Measurements from ENCODE around the gene DENND6A. TPM values are rescaled to one million over a fixed set of nuclear protein-coding genes. Genes with fewer than 3 reads are reported as not detected.

The DENND6A gene
- total and polyA plus RNA-seq, 2 of the 13 experiments (the other 11 are each of a cell fraction or from before 2014, with no cell fraction given), result 9.4 to 11.1 TPM

GRCh38 chr3:57717205-57717868 lies 24.5 kb upstream of the DENND6A start (continued):
- TF ChIP-seq ZNF407 (CRISPR knock-in tag; IDR thresholded peaks at IDR 0.05; ENCODE audit: not compliant biosample characterization), result no peak
- TF ChIP-seq TAF15 (IDR thresholded peaks at IDR 0.05; ENCODE audit: low read depth, low read length, poor library complexity, severe bottlenecking), result no peak
- no peak for TF ChIP-seq SIX4 (CRISPR knock-in tag; IDR thresholded peaks at IDR 0.05)
- no peak for TF ChIP-seq ZNF432 (CRISPR knock-in tag; IDR thresholded peaks at IDR 0.05; ENCODE audit: borderline replicate concordance)
